Omental fat pad (tissue), 4 donors: ENCODE results near the gene ADCY9. TPM values are rescaled to one million over a fixed set of nuclear protein-coding genes. Genes with fewer than 3 reads are reported as not detected.

Source experiments
- ATAC-seq: fragments of 150-250 bp; one replicate; pipeline ENCODE4 v1.9.1; 2016; ENCODE audit warnings: mild to moderate bottlenecking, moderate library complexity; ENCODE audit not compliant: low FRiP score
- DNase-seq: peaks from one replicate; pipeline ENCODE4 v3.0.0-alpha.2; 2019; ENCODE audit warnings: low spot score
- total RNA-seq, 4 donors: library from RNA; depleted of rRNA; stranded (reverse); fragments of >200 nt; gene quantifications; one replicate each; pipeline ENCODE4 v1.1.0, GENCODE V29; 2016
- TF ChIP-seq, protein P1 (sequence below), 3 donors: fragments of 450-650 bp; IDR thresholded peaks; one replicate each; pipeline ENCODE4 v1.5.1; 2016 to 2017; ENCODE audit warnings: antibody characterized with exemption in 3 of 3, mild to moderate bottlenecking in 3 of 3, moderate library complexity in 2 of 3

Gene ADCY9
- total RNA-seq, 4 donors from 2014 or later, result 8.5 to 16.6 (median 11.5) TPM

DNA sequence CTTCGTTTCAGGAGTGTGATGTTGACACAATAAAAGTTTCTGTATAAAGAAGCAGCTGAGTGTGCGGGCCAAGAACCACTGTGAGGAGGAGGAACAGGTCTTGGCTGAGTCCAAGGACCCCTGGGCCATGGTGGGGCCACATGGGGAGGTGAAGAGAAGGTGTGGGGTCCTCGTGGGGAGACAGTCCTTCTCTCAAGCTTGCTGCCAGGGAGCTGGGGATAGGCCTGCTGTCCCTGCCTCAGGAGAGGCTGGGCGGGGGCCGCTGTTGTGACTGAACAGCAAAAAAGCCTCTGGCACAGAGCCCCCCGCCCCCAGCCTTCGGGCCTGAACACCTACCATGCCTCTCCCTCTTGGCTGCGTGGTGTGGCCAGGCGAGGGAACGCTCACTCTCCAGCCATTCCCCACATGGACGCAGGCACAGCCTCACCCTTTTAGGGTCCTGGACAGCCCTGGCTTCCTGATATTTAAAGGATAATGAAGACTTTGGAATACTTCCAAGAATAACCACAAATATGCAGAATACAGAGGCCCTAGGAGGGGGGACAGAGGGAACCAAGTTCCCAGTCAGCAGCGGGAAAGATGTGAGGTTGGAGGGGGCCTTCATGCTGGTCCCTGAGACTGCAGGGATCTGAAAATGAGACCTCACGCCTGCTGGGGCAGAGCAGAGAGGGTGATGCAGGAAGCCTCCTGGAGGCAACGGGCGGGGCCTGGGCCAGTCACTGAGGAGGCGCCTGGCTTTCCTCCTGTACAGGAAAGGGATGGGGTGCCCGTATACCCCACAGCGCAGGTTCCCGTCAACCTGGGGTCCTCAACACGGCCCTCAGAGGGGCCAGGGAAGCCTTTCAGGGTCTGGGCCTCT lies 135.8 kb downstream of the ADCY9 start:
- TF ChIP-seq, protein P1, sequence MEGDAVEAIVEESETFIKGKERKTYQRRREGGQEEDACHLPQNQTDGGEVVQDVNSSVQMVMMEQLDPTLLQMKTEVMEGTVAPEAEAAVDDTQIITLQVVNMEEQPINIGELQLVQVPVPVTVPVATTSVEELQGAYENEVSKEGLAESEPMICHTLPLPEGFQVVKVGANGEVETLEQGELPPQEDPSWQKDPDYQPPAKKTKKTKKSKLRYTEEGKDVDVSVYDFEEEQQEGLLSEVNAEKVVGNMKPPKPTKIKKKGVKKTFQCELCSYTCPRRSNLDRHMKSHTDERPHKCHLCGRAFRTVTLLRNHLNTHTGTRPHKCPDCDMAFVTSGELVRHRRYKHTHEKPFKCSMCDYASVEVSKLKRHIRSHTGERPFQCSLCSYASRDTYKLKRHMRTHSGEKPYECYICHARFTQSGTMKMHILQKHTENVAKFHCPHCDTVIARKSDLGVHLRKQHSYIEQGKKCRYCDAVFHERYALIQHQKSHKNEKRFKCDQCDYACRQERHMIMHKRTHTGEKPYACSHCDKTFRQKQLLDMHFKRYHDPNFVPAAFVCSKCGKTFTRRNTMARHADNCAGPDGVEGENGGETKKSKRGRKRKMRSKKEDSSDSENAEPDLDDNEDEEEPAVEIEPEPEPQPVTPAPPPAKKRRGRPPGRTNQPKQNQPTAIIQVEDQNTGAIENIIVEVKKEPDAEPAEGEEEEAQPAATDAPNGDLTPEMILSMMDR (IDR thresholded peaks at IDR 0.05), result no peak
- no peak for ATAC-seq
- DNase-seq, result no peak

DNA sequence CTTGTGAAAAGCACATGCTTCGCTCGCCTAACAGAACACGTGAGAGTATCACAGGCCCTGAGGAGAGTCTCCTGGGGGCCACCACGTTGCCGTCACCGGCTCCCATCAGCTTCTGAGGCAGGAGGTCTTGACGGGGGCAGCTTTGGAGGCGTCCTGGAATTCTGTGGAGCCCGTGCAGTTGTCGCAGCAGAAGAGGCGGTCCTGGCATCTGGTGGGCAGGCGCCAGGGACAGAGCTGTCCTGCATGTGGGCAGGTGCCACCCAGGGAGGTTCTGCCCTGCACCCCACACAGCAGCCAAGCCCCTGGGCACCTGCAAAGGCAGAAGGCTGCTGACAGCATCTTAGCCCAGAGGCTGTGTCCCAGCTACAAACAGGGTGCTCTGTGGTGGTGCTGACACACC lies 136.7 kb downstream of the ADCY9 start:
- DNase-seq, result no peak
- ATAC-seq, result no peak
- TF ChIP-seq, protein P1 (IDR thresholded peaks at IDR 0.05), result no peak

DNA sequence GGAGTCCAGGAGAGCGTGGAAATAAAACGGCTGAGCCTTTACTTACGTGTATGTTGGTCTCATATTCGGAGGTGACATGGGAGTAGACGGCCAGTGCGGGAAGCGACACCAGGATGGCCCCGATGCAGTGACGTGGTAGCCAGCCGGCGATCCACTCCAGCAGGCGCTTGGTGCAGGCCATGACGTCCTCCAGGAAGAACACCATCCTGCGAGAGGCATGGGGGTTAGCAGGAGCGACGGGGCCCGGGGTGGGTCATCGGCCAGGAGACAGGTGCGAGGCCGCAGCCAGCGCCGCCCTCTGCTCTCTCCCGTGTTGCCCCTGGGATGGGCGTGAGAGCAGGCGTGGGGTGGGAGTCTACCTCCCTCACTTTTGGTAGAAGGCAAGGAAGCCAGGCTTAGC lies 137.2 kb downstream of the ADCY9 start:
- ATAC-seq, result no peak
- DNase-seq, result no peak
- TF ChIP-seq, protein P1 (IDR thresholded peaks at IDR 0.05), result no peak

DNA sequence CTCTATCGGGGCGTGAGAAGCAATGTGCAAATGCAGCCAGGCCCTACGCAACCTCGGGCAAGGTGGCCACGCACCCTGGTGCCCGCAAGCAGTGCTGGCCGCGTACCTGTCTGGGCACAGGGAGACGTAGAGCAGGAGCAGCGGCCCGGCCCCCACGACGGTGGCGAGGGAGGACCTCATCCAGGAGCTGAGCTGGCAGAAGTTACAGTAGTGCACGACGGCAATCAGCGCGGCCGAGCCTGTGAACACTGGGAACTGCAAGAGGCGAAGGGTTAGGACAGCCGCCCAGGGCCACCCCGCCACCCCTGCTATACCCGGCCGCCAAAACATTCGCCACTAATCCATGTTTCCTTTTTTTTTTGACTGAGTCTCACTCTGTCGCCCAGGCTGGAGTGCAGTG lies 138.9 kb downstream of the ADCY9 start:
- ATAC-seq, result no peak
- TF ChIP-seq, protein P1 (IDR thresholded peaks at IDR 0.05), result no peak

DNA sequence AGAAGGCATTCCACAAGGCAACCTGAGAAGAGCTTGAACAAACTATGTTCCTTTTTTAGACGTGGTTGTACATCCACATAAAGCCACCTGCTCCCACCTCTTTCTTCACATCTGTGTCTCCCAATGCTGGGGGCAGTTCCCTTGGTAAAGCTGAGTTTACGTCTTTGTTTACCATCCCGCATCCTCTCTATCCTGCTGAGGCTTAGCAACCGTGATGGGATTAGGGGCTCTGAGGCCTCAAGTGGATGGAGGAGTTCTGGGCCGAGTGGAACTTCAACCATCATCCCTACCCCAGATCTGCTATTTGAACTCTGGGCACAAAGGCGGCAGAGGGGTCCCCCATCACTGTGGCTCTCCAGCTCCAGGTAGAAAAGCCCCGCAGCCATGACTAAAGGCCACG lies 141.5 kb downstream of the ADCY9 start:
- TF ChIP-seq, protein P1 (IDR thresholded peaks at IDR 0.05), result no peak
- DNase-seq, result no peak
- no peak for ATAC-seq

More for the DNA sequence above, 138.9 kb downstream of the ADCY9 start:
- no peak for DNase-seq

DNA sequence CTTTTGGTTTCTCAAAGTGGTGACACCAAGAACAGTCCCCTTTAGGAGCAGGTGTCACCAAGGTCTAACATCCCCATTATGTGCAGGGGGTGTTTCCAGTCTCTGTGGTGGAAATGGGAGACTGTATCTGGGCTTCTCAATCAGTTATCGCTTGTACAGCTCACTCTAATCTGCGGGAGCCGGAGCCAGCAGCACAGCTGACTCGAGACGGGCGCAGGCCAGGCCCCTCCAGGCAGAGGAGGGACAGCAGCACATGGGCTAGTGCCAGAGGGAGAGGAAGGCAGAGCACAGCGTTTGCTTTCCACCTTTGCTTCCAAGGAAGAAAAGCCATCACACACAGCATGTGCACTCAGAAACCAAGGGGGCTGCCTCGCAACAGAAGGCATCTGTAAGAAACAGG lies 144.5 kb downstream of the ADCY9 start:
- TF ChIP-seq, protein P1 (IDR thresholded peaks at IDR 0.05), result no peak
- ATAC-seq, result no peak
- DNase-seq, result no peak

DNA sequence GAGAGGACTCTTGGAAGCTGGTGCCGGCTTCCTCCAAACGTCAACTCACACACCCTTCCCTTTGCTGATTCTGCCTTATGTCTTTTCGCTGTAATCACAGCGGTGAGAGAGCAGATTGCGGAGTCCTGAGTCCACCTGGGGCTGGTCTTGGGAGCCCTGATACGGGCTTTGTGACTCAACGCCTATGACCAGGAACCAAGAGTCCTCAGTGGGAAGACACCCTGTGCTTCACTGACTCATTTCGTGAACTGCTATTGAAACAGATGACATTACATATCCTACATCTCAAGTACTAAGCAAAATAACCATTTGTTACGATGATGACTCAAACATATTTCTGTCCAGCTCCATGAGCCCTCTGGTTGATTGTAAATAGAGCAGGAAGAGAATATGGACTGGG lies 145.0 kb downstream of the ADCY9 start:
- DNase-seq (no peak), ATAC-seq (no peak)
- TF ChIP-seq, protein P1 (IDR thresholded peaks at IDR 0.05), result no peak
